ENCODE results near the gene PEBP1. TPM values are rescaled to one million over a fixed set of nuclear protein-coding genes. Genes with fewer than 3 reads are reported as not detected.
A peak's percentile ranks its signal among the peaks of the same experiment; 100 is the strongest.

PEBP1 gene
- total RNA-seq, result 154 to 166 TPM (median 156 TPM) in 3 replicates

GRCh38 chr12:118135788-118136558 is at the start of gene PEBP1:
Gene PEBP1, plus strand, starts transcription at chr12:118136124. Its CDS starts 86 bp downstream, at chr12:118136210.
- Mint-ChIP-seq H3K9me3 (no peaks in the 10 kb centered on the region), H3K27ac (peak within 1 kb of the TSS; percentile 94), H3K36me3 (peaks cover 19% of the 10 kb centered on the region), H3K27me3 (ENCODE audit: low read depth) (no peaks in the 10 kb centered on the region), H3K4me1 (peaks cover 16% of the 10 kb centered on the region), H3K4me3 (peak within 1 kb of the TSS; percentile 93)
- peak; percentile 89 to 95 for DNase-seq (ENCODE audit: low spot score in 2 of 2, unreplicated experiment in 2 of 2)
- no peak for TF ChIP-seq CTCF (IDR thresholded peaks at IDR 0.05; ENCODE audit: unreplicated experiment)

DNA sequence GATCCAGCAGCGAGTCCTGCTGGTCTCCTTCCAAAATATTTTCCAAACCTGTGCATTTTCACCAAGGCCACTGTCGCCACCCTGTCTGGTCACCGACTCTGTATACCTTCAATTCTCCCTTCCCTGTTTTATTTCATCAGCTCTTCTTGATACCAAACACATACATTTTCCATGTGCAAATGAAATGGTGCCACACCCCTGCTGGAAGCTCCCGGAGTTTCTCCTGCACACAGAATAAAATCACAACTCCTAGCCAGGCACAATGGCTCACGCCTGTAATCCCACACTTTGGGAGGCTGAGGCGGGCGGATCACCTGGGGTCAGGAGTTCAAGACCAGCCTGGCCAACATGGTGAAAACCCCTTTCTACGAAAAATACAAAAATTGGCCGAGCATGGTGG is 46.1 kb upstream of the PEBP1 start:
- H3K27ac Mint-ChIP-seq, result no peak overlapping the region
- no peak for TF ChIP-seq CTCF (IDR thresholded peaks at IDR 0.05; ENCODE audit: unreplicated experiment)
- DNase-seq (ENCODE audit: low spot score in 2 of 2, unreplicated experiment in 2 of 2), result no peak
- no peak overlapping the region for H3K4me3 Mint-ChIP-seq
- H3K36me3 Mint-ChIP-seq, result peaks cover 6% of the 10 kb centered on the region
- H3K9me3 Mint-ChIP-seq, result no peaks in the 10 kb centered on the region
- no peaks in the 10 kb centered on the region for H3K4me1 Mint-ChIP-seq
- no peaks in the 10 kb centered on the region for H3K27me3 Mint-ChIP-seq (ENCODE audit: low read depth)

DNA sequence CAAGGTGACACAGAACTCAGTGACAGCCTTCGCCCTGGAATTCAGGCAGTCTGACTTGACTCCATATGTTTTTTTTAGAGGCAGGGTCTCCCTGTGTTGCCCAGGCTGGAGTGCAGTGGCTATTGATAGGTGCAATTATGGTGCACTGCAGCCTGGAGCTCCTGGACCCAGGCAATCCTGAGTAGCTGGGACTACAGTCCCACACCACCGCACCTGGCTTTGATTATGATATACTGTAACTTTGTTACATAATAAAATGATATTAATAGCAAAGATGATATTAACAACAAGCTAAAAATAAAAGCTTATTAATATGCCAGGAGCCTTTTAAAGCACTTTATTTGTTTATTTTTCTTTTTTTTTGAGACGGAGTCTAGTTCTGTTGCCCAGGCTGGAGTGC is 41.9 kb upstream of the PEBP1 start:
- H3K36me3 Mint-ChIP-seq, result peaks cover 2% of the 10 kb centered on the region
- H3K27me3 Mint-ChIP-seq (ENCODE audit: low read depth), result no peaks in the 10 kb centered on the region
- no peak for TF ChIP-seq CTCF (IDR thresholded peaks at IDR 0.05; ENCODE audit: unreplicated experiment)
- H3K4me1 Mint-ChIP-seq, result no peaks in the 10 kb centered on the region
- no peak for DNase-seq (ENCODE audit: low spot score in 2 of 2, unreplicated experiment in 2 of 2)
- H3K4me3 Mint-ChIP-seq, result no peak overlapping the region
- H3K27ac Mint-ChIP-seq, result no peak overlapping the region
- H3K9me3 Mint-ChIP-seq, result no peaks in the 10 kb centered on the region

GRCh38 chr12:118098401-118098800 is 37.5 kb upstream of the PEBP1 start:
- H3K27me3 Mint-ChIP-seq (ENCODE audit: low read depth), result no peaks in the 10 kb centered on the region
- H3K4me1 Mint-ChIP-seq, result peaks cover 5% of the 10 kb centered on the region
- no peaks in the 10 kb centered on the region for H3K36me3 Mint-ChIP-seq
- H3K4me3 Mint-ChIP-seq, result no peak overlapping the region
- TF ChIP-seq CTCF (IDR thresholded peaks at IDR 0.05; ENCODE audit: unreplicated experiment), result no peak
- H3K9me3 Mint-ChIP-seq, result no peaks in the 10 kb centered on the region
- no peak for DNase-seq (ENCODE audit: low spot score in 2 of 2, unreplicated experiment in 2 of 2)
- peak overlapping the region; percentile 7 for H3K27ac Mint-ChIP-seq

DNA sequence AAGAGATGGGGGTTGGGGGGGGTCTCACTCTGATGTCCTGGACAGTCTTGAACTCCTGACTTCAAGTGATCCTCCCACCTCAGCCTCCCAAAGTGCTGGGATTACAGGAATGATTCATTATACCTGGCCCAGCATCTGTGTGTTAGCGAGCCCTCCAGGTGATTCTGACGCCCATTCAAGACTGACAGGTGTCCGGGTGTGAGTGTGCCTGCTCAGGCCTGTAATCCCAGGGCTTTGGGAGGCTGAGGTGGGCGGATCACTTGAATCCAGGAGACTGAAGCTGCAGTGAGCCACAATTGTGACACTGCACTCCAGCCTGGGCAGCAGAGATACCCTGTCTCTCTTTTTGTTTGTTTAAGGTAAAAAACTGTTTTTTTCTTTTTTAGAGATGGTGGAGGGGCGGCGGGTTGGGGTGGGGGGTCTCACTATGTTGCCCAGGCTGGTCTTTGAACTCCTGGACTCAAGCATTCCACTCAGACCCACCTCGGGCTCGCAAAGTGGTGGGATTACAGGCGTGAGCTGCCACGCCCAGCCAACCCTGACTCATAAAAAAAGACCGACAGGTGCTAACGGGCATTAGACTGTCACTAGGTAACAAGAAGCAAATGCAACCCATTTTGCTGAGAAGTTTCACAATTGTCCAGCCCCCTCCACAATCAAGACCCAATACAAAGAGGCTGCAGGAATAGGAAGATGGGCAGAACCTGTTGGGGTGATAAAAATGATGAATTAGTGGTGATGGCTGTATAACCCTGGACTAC is 36.8 kb upstream of the PEBP1 start:
- H3K4me3 Mint-ChIP-seq, result no peak overlapping the region

More for the DNA sequence above, 36.8 kb upstream of the PEBP1 start:
- Mint-ChIP-seq H3K27me3 (ENCODE audit: low read depth) (no peaks in the 10 kb centered on the region), H3K4me1 (peaks cover 5% of the 10 kb centered on the region), H3K9me3 (no peaks in the 10 kb centered on the region), H3K36me3 (no peaks in the 10 kb centered on the region), H3K27ac (no peak overlapping the region)
- DNase-seq (ENCODE audit: low spot score in 2 of 2, unreplicated experiment in 2 of 2), result no peak
- TF ChIP-seq CTCF (IDR thresholded peaks at IDR 0.05; ENCODE audit: unreplicated experiment), result no peak
